Panc1 (cell line): ENCODE measurements around the gene RND1.

ENCODE experiments used
- CTCF ChIP-seq: fragments of 450-650 bp; IDR thresholded peaks from 2 replicates; pipeline ENCODE4 v1.5.1; 2017; ENCODE audit warnings: mild to moderate bottlenecking
- POLR2AphosphoS5 ChIP-seq: IDR thresholded peaks from 2 replicates; pipeline ENCODE4 v1.6.1; 2012; ENCODE audit warnings: mild to moderate bottlenecking, low read depth, low read length, moderate library complexity
- SIN3A ChIP-seq: IDR thresholded peaks from 2 replicates; pipeline ENCODE4 v1.6.1; 2012; ENCODE audit warnings: low read depth, mild to moderate bottlenecking, low read length, moderate library complexity, borderline replicate concordance; ENCODE audit not compliant: insufficient read depth

- TF ChIP-seq CTCF (no peak), POLR2AphosphoS5 (no peak), SIN3A (no peak)
Observed at GRCh38 chr12:48889679-48890078, 24.0 kb upstream of the RND1 start.
